ENCODE results near the gene TRIO.

The TRIO gene

DNA sequence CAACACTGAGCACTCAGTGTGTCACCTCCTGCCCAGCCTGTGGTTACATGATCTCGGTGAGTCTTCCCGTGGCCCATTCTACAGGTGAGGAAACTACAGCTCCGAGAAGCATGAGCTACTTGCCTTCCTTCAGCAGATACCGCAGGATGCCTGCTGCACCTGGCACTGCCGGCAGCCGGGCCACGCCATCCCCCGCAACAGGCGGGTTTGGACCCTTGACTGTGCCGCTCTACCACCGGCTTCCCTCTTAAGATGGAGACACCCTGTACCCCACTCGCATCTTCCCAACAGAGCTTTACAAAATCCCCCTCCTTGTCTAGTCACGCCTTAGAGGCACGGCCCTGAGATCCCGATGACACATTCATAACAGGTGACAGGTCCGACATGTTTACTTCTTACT, 363.5 kb downstream of the TRIO start:
- peaks cover 71% of the 10 kb centered on the region for H3K36me3 ChIP-seq
- no peak overlapping the region for H3K9ac ChIP-seq
- H3K4me3 ChIP-seq, result no peak overlapping the region
- no peaks in the 10 kb centered on the region for H3K27me3 ChIP-seq
- no peak for TF ChIP-seq Cebpa-rat (IDR thresholded peaks at IDR 0.05)
- no peak overlapping the region for H3K27ac ChIP-seq
- no peaks in the 10 kb centered on the region for H3K9me3 ChIP-seq
- no peaks in the 10 kb centered on the region for H3K4me1 ChIP-seq
- no peak overlapping the region for H3K4me2 ChIP-seq
- peaks cover 8% of the 10 kb centered on the region; the same call in 1 of the 2 replicates for H4K20me1 ChIP-seq

DNA sequence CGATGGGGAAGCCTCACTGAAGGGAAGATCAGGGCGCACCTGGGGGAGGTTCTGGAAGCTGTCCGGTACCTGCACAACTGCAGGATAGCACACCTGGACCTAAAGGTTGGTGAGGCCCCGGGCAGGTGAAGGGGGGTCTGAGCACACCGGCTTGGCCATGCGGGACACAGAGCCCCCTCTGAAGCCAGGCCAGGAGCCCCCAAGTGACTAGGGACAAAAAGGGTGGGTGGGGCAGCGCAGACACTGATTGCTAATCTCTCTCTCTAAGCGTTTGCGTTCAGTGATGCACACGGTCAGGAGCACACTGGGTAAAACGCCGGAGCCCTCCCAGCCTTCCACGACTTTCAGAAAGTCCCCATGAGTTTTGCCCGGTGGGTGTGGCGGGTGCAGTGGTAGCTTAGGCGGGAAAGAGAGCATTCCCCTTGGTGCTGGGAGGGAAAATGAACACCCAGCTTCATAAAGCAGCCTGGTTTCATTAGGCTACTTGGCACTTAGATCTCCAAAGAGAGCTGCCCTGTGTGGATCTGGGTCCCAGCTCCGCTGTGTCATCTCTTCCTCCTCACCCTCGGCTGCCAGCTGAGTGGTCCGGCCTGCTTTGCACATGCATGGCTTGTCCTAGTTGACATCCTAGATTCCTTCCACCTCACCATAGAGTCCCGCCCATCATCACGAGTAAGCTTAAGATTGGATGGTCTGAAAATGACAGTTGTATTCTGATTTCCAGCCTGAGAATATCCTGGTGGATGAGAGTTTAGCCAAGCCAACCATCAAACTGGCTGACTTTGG, 364.2 kb downstream of the TRIO start:
- Histone ChIP-seq H3K27me3 (no peaks in the 10 kb centered on the region), H3K9ac (no peak overlapping the region), H3K4me1 (no peaks in the 10 kb centered on the region), H3K4me2 (no peak overlapping the region), H4K20me1 (peaks cover 8% of the 10 kb centered on the region; the same call in 1 of the 2 replicates), H3K36me3 (peaks cover 64% of the 10 kb centered on the region), H3K27ac (no peak overlapping the region), H3K4me3 (no peak overlapping the region), H3K9me3 (no peaks in the 10 kb centered on the region)
- no peak for TF ChIP-seq Cebpa-rat (IDR thresholded peaks at IDR 0.05)

DNA sequence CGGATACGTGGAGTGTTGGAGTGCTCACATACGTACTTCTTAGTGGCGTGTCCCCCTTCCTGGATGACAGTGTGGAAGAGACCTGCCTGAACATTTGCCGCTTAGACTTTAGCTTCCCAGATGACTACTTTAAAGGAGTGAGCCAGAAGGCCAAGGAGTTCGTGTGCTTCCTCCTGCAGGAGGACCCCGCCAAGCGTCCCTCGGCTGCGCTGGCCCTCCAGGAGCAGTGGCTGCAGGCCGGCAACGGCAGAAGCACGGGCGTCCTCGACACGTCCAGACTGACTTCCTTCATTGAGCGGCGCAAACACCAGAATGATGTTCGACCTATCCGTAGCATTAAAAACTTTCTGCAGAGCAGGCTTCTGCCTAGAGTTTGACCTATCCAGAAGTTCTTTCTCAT, 364.9 kb downstream of the TRIO start:
- no peak overlapping the region for H3K4me2 ChIP-seq
- H3K9ac ChIP-seq, result no peak overlapping the region
- no peaks in the 10 kb centered on the region for H3K27me3 ChIP-seq
- H3K4me3 ChIP-seq, result no peak overlapping the region
- no peak overlapping the region for H3K27ac ChIP-seq
- peaks cover 57% of the 10 kb centered on the region for H3K36me3 ChIP-seq
- TF ChIP-seq Cebpa-rat (IDR thresholded peaks at IDR 0.05), result no peak
- H3K9me3 ChIP-seq, result no peaks in the 10 kb centered on the region
- no peaks in the 10 kb centered on the region for H3K4me1 ChIP-seq
- peaks cover 8% of the 10 kb centered on the region; the same call in 1 of the 2 replicates for H4K20me1 ChIP-seq

DNA sequence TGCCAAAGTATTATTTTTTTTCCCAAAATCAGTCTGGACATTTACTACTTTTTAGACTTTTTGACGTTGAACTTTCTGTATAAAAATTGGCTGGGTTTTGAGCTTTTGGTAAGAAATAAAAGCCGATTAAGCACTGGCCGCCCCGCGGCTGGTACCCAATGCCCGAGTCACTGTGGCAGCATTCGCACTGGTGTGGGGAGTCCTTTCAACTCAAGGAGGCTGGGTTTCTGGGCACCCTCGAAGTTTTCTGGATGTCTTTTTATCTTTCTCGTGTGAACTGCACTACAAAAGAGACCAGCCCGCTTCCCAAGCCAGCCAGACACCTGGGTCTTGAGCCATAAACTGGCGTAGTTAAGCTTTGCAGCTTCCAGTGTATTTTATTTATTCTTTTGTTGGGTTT, 366.4 kb downstream of the TRIO start:
- no peak overlapping the region for H3K4me2 ChIP-seq
- peaks cover 42% of the 10 kb centered on the region for H3K36me3 ChIP-seq
- no peak overlapping the region for H3K27ac ChIP-seq
- H3K27me3 ChIP-seq, result no peaks in the 10 kb centered on the region
- peaks cover 8% of the 10 kb centered on the region; the same call in 1 of the 2 replicates for H4K20me1 ChIP-seq
- no peaks in the 10 kb centered on the region for H3K9me3 ChIP-seq
- H3K4me1 ChIP-seq, result no peaks in the 10 kb centered on the region
- no peak for TF ChIP-seq Cebpa-rat (IDR thresholded peaks at IDR 0.05)
- H3K4me3 ChIP-seq, result no peak overlapping the region
- H3K9ac ChIP-seq, result no peak overlapping the region

DNA sequence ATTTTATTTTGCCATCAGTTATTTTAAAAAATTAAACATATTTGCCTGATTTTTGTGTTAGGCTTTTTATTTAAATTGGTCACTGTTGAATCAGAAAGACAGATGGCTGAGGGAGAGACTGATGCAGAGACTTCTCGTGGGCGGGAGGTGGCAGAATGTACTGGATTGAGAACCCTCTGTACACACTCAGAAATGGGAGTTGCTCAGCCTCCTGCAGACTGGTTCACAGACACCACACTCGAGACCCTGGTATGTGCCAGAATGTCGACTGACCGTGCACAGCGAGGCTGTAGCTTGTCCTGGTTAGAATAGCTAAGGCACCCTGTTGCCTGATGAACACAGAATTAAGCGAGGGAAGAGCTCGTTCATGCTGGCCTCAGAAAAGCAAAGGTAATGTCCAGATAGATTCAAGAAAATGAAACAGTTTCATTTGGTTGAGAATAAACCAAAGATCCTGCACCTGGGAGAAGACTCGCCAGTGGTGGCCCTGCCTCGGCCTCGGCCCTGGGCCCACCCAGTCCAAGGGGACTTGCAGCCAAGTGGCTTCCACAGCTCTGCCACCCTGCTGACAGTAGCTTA, 367.1 kb downstream of the TRIO start:
- no peak overlapping the region for H3K27ac ChIP-seq
- H3K4me2 ChIP-seq, result no peak overlapping the region
- peaks cover 35% of the 10 kb centered on the region for H3K36me3 ChIP-seq
- H3K4me3 ChIP-seq, result no peak overlapping the region
- no peaks in the 10 kb centered on the region for H3K27me3 ChIP-seq
- TF ChIP-seq Cebpa-rat (IDR thresholded peaks at IDR 0.05), result no peak
- no peaks in the 10 kb centered on the region for H3K4me1 ChIP-seq
- H4K20me1 ChIP-seq, result peaks cover 8% of the 10 kb centered on the region; the same call in 1 of the 2 replicates
- no peak overlapping the region for H3K9ac ChIP-seq
- peaks cover 2% of the 10 kb centered on the region for H3K9me3 ChIP-seq

DNA sequence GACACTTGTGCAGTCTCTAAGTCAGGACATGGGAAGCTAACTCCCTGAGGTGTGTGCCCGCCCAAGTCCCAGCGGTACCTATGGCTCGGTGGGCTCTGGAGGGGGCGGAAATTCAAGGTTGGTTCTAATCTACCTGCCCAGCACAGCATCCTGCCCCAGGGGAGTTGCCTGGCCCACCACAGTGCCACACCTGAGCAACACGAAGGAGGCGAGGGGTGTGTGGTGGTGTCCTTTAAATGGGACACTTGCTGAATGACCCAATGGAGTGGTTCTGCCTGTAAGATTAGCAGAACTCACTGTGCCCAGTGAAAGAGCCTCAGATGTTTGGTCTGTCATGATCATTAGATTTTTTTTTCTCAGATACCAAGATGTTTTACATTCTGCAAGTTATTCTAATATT, 367.7 kb downstream of the TRIO start:
- H4K20me1 ChIP-seq, result peaks cover 8% of the 10 kb centered on the region; the same call in 1 of the 2 replicates

DNA sequence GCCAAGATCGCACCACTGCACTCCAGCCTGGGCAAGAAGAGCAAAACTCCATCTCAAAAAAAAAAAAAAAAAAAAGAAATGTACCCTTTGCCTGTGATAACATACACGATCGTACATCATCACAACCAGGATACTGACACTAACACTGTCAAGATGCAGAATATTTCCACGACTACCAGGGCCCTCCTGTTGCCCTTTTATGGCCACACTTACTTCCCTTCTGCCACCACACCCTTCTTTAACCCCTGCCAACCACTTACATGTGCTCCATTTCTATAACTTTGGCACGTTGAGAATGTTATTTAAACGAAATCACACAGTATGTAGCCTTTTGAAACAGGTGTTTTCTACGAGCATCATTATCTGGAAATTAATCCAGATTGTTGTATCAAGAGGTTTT, 369.4 kb downstream of the TRIO start:
- Histone ChIP-seq H3K36me3 (peaks cover 12% of the 10 kb centered on the region), H3K9me3 (peaks cover 17% of the 10 kb centered on the region), H4K20me1 (peaks cover 8% of the 10 kb centered on the region; the same call in 1 of the 2 replicates), H3K27ac (no peak overlapping the region), H3K4me1 (no peaks in the 10 kb centered on the region), H3K4me3 (no peak overlapping the region), H3K9ac (no peak overlapping the region), H3K4me2 (no peak overlapping the region), H3K27me3 (no peaks in the 10 kb centered on the region)
- TF ChIP-seq Cebpa-rat (IDR thresholded peaks at IDR 0.05), result no peak

More for the DNA sequence above, 367.7 kb downstream of the TRIO start:
- H3K36me3 ChIP-seq, result peaks cover 29% of the 10 kb centered on the region
- no peak overlapping the region for H3K27ac ChIP-seq
- H3K4me2 ChIP-seq, result no peak overlapping the region
- H3K9me3 ChIP-seq, result peaks cover 9% of the 10 kb centered on the region
- no peak overlapping the region for H3K4me3 ChIP-seq
- H3K4me1 ChIP-seq, result no peaks in the 10 kb centered on the region
- no peak overlapping the region for H3K9ac ChIP-seq
- no peak for TF ChIP-seq Cebpa-rat (IDR thresholded peaks at IDR 0.05)
- H3K27me3 ChIP-seq, result no peaks in the 10 kb centered on the region

DNA sequence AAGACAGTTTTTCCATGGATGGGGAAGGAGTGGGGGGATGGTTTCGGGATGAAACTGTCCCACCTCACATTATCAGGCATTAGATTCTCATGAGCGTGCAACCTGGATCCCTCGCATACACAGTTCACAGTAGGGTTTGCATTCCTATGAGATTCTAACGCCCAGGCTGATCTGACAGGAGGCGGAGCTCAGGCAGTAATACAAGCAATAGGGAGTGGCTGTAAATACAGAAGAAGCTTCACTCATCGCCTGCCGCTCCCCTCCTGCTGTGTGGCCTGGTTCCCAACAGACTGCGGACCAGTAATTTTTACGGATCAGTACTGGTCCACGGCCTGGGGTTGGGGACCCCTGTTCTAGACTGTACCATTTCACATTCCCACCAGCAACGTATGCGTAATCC, 370.1 kb downstream of the TRIO start:
- no peak for TF ChIP-seq Cebpa-rat (IDR thresholded peaks at IDR 0.05)
- Histone ChIP-seq H4K20me1 (peaks cover 4% of the 10 kb centered on the region; the same call in 1 of the 2 replicates), H3K9ac (no peak overlapping the region), H3K4me3 (no peak overlapping the region), H3K27ac (no peak overlapping the region), H3K27me3 (no peaks in the 10 kb centered on the region), H3K4me2 (no peak overlapping the region), H3K9me3 (peaks cover 17% of the 10 kb centered on the region), H3K36me3 (peaks cover 5% of the 10 kb centered on the region), H3K4me1 (no peaks in the 10 kb centered on the region)

DNA sequence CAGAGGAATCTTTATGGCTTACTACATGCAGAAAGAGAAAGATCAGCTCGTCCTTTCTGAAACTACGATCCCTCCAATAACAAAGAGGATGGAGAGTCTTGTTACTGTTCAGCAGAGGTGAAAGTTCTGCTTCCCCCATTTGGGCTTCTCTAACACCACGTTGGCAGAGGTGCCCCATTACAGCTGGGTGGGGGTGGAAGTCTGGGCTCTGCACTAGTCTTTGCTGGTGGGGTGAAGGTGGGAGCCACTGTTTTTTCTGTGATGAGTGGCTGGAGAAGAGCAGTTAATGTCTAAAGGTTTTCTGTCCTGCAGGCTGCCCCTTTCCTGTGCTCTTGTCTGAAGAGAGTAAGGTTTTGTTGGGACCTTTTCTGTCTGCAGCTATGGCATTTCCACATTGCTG, 373.8 kb downstream of the TRIO start:
- Histone ChIP-seq H4K20me1 (no peaks in the 10 kb centered on the region), H3K36me3 (no peaks in the 10 kb centered on the region), H3K9ac (no peak overlapping the region), H3K9me3 (peaks cover 25% of the 10 kb centered on the region), H3K27me3 (no peaks in the 10 kb centered on the region), H3K27ac (no peak overlapping the region), H3K4me1 (peaks cover 18% of the 10 kb centered on the region), H3K4me2 (no peak overlapping the region), H3K4me3 (no peak overlapping the region)
- TF ChIP-seq Cebpa-rat (IDR thresholded peaks at IDR 0.05), result no peak

DNA sequence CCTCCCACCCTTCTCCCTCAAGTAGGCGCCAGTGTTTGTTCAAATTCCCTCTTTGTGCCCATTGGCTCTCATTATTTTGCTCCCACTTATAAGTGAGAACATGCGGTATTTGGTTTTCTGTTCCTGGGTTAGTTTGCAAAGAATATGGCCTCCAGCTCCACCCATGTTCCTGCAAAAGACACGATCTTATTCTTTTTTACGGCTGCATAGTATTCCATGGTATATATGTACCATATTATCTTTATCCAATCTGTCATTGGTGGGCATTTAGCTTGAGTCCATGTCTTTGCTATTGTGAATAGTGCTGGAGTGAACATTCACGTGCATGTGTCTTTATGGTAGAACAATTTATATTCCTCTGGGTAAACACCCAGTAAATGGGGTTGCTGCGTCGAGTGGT, 375.5 kb downstream of the TRIO start:
- Histone ChIP-seq H4K20me1 (no peaks in the 10 kb centered on the region), H3K27ac (no peak overlapping the region), H3K36me3 (no peaks in the 10 kb centered on the region), H3K4me2 (no peak overlapping the region), H3K4me3 (no peak overlapping the region), H3K27me3 (no peaks in the 10 kb centered on the region), H3K9ac (no peak overlapping the region), H3K9me3 (peaks cover 25% of the 10 kb centered on the region), H3K4me1 (peaks cover 21% of the 10 kb centered on the region)
- TF ChIP-seq Cebpa-rat (IDR thresholded peaks at IDR 0.05), result no peak

Measured in BLaER1 (cell line).